ENCODE data around the gene PPP4R4. TPM values are rescaled to one million over a fixed set of nuclear protein-coding genes. Genes with fewer than 3 reads are reported as not detected.

PPP4R4 gene
- total RNA-seq, 1 donor from 2014 or later, result not detected

- peak; percentile 63 for DNase-seq (ENCODE audit: extremely low spot score, unreplicated experiment)
- H3K27ac Mint-ChIP-seq (ENCODE audit: unreplicated experiment), result no peak overlapping the region
- no peak for TF ChIP-seq CTCF (IDR thresholded peaks at IDR 0.05)
- no peaks in the 10 kb centered on the region for H3K27me3 Mint-ChIP-seq (ENCODE audit: unreplicated experiment)
- H3K4me3 Mint-ChIP-seq (ENCODE audit: unreplicated experiment), result no peak overlapping the region
- H3K36me3 Mint-ChIP-seq (ENCODE audit: unreplicated experiment), result no peaks in the 10 kb centered on the region
- no peaks in the 10 kb centered on the region for H3K4me1 Mint-ChIP-seq (ENCODE audit: unreplicated experiment)
- H3K9me3 Mint-ChIP-seq (ENCODE audit: unreplicated experiment), result peaks cover 11% of the 10 kb centered on the region
Measured at GRCh38 chr14:94298130-94298529, 124.0 kb downstream of the PPP4R4 start.

GRCh38 chr14:94303111-94303510 is 129.0 kb downstream of the PPP4R4 start:
- H3K9me3 Mint-ChIP-seq (ENCODE audit: unreplicated experiment), result peaks cover 24% of the 10 kb centered on the region
- no peak overlapping the region for H3K4me3 Mint-ChIP-seq (ENCODE audit: unreplicated experiment)
- no peak for TF ChIP-seq CTCF (IDR thresholded peaks at IDR 0.05)
- DNase-seq (ENCODE audit: extremely low spot score, unreplicated experiment), result peak; percentile 19
- H3K4me1 Mint-ChIP-seq (ENCODE audit: unreplicated experiment), result no peaks in the 10 kb centered on the region
- no peaks in the 10 kb centered on the region for H3K27me3 Mint-ChIP-seq (ENCODE audit: unreplicated experiment)
- no peak overlapping the region for H3K27ac Mint-ChIP-seq (ENCODE audit: unreplicated experiment)
- H3K36me3 Mint-ChIP-seq (ENCODE audit: unreplicated experiment), result no peaks in the 10 kb centered on the region

DNA sequence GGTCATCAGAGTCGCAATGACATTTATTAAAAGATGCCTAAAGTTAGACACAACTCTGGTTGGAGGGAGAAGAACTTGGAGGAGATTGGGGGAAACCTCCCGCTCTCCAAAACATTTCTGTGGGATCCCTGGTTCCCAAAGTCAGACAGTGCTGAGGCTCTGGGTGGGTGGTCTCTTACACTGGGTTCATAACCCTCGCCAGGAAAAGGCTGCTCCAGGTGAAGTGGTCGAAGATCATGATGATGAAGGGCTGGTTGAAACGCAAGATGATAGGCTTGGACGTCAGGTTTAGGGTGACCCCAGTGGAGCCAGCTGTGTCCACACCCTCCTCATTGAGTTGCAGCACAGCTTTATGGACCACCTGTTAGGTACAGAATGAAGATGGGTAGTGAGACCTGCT is 130.1 kb downstream of the PPP4R4 start:
- Mint-ChIP-seq H3K27ac (ENCODE audit: unreplicated experiment) (no peak overlapping the region), H3K9me3 (ENCODE audit: unreplicated experiment) (peaks cover 30% of the 10 kb centered on the region), H3K4me3 (ENCODE audit: unreplicated experiment) (no peak overlapping the region), H3K4me1 (ENCODE audit: unreplicated experiment) (no peaks in the 10 kb centered on the region), H3K27me3 (ENCODE audit: unreplicated experiment) (no peaks in the 10 kb centered on the region), H3K36me3 (ENCODE audit: unreplicated experiment) (no peaks in the 10 kb centered on the region)
- no peak for DNase-seq (ENCODE audit: extremely low spot score, unreplicated experiment)
- TF ChIP-seq CTCF (IDR thresholded peaks at IDR 0.05), result no peak

DNA sequence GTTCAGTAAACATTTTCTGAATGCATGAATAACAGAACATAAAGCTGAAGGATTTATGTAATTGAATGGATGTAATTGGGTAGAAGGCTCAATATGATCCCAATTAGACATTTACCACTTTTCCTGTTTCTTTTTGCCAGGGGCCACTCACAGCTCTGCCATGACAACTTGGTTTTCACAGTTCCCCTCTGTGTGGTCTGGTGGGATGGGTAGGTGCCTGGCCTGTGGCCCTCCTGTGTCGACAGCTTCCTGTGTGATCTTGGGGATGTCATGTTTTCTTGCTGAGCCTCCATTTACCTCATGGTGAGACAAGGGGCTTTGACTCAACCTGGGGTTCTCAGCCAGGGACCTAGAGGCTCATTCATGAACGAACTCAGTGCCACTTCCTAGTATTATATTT is 131.5 kb downstream of the PPP4R4 start:
- Mint-ChIP-seq H3K4me3 (ENCODE audit: unreplicated experiment) (no peak overlapping the region), H3K36me3 (ENCODE audit: unreplicated experiment) (no peaks in the 10 kb centered on the region), H3K9me3 (ENCODE audit: unreplicated experiment) (peaks cover 32% of the 10 kb centered on the region), H3K4me1 (ENCODE audit: unreplicated experiment) (no peaks in the 10 kb centered on the region), H3K27ac (ENCODE audit: unreplicated experiment) (no peak overlapping the region), H3K27me3 (ENCODE audit: unreplicated experiment) (no peaks in the 10 kb centered on the region)
- peak; percentile 44 for DNase-seq (ENCODE audit: extremely low spot score, unreplicated experiment)
- TF ChIP-seq CTCF (IDR thresholded peaks at IDR 0.05), result no peak

GRCh38 chr14:94306047-94306978 is 132.2 kb downstream of the PPP4R4 start:
- H3K27ac Mint-ChIP-seq (ENCODE audit: unreplicated experiment), result no peak overlapping the region
- no peak for TF ChIP-seq CTCF (IDR thresholded peaks at IDR 0.05)
- no peaks in the 10 kb centered on the region for H3K36me3 Mint-ChIP-seq (ENCODE audit: unreplicated experiment)
- no peaks in the 10 kb centered on the region for H3K27me3 Mint-ChIP-seq (ENCODE audit: unreplicated experiment)
- H3K9me3 Mint-ChIP-seq (ENCODE audit: unreplicated experiment), result peaks cover 32% of the 10 kb centered on the region
- no peak overlapping the region for H3K4me3 Mint-ChIP-seq (ENCODE audit: unreplicated experiment)
- DNase-seq (ENCODE audit: extremely low spot score, unreplicated experiment), result peak; percentile 62
- no peaks in the 10 kb centered on the region for H3K4me1 Mint-ChIP-seq (ENCODE audit: unreplicated experiment)
